HG02981 (cell line): ENCODE measurements around the gene CPTP.
"Not testable (repeated sequence)": the region's sequence is repeated elsewhere in the genome, so short reads cannot be mapped to it uniquely, and the experiment has no call there.

Experiments used
- ATAC-seq: cut with Tn5 transposase; IDR thresholded peaks from one replicate; pipeline ENCODE4 v1.9.1; 2021; ENCODE audit warnings: mild to moderate bottlenecking, moderate library complexity; ENCODE audit not compliant: unreplicated experiment

The CPTP gene

DNA sequence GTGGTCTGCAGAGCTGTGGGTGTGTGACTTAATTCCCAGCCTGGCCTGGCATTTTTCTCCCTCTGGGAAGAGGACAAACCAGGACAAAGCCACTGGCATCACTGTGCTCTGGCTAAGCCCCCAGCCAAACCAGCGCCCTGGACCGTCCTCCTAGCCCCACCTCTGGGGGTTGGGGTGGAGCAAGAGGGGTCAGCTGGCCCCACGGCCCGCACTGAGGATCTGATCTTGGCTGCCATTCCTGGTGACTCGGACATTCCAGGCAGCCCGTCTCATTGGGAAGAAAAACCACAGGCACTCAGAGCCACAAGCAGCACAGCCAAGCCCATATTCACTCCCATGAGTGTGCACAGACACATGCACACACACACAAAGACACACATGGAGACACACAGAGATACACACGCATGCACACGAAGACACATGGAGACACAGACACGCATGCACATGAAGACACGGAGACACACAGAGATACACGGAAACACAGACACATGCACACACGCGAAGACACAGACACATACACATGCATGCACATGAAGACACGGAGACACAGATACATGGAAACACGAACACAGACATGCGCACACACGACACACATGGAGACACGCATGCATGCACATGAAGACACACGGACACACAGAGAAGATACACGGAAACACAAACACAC, 36.0 kb downstream of the CPTP start:
- ATAC-seq: no peak

DNA sequence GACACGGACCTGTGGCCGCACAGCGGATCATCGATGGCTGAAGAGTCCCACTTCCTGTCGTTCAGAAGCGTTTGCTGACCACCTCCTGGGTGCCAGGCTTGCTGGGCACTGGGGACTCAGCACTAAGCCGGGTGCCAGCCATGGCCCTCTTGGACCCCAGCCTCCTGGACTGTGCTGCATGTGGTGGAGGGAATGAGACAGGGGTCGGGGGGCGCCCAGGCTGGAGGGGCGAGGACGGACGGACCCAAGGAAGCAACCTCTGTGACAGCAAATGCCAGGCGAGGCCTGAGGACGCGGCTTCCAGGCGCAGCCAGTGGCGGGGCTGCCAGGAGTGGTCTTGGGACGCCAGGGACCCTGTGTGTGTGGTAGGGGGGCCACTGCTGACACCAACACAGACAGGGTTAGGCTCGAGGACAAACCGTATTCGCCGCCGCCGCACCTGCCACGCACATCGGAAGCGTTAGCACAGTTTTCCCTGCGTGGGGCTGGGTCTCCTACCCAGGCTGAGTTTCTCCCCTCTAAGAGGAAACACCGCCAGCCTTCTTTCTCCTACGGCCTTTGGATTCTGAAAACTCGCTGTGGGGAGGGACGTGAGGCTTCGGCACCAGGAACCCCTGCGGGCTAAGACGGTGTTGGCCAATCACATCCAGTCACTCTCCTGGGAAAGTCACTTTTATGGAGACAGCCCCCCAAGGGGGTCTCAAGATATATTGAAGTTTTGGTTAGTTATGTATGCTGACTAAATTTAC, 36.8 kb downstream of the CPTP start:
- ATAC-seq: no peak

DNA sequence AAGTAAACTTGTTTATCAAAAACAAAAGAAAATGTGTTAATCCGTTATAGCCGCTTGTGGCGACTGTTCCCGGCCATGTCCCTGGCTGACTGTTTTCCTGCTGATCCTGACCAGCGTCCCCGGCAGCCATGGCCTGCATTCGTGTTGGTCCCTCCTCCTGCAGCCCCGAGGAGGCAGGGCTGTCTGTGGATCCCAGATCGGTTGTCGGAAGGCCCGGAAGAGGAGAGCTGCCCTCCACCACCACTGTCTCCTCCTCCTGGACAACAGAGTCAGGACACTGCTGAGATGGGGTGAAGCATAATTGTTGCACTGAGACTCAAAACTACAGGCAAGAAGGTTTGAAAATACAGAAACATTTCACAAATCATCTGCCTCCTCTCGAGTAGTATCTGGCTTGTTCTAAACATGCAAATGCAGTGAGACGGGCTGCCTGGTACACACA, 37.4 kb downstream of the CPTP start:
- ATAC-seq: no peak

DNA sequence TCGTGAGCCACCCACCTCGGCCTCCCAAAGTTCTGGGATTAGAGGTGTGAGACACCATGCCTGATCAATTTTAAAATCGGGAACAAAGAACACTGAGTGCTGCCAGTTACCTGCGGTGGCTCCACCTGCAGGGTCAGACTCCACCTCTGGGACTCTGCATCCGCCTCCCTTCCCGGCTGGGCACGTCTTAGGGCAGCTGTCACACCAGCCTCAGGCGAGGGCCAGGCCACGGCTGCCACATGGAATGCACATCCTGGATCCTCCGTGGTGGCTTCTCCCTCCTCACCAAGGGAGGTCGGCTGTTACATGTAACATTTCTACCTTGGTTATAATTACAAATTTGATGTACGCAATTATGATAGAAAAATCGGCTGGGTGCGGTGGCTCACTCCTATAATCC, 39.7 kb downstream of the CPTP start:
- ATAC-seq: no peak

DNA sequence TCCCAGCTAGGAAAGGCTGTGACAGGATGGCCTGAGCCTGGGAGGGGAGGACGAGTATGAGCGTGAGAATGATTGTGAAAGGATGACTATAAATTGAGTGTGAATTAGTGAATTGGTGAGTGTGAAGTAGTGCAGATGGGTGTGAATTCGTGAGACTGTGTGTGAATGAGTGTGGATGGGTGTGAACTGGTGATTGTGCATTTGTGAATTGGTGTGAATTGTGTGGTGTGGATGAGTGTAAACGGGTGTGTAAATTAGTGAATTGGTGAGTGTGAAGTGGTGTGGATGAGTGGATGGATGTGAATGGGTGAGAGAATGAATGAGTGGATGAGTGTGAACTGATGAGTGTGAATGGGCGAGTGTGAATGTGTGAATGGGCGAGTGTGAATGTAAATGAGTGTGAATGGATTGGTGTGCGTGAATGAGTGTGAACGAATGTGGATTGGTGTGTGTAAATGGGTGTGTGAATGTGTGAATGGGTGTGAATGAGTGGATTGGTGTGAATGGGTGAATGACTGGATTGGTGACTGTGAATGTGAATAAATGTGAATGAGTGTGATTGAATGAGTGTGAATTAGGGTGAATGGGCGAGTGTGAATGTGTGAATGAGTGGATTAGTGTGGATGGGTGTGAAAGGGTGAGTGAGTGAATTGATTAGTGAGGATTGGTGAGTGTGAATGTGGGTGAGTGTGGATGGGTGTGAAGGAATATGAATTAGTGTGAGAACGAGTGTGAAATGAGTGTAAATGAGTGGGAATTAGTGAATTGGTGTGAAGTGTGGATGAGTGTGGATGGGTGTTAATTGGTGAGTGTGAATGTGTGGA, 41.5 kb downstream of the CPTP start:
- no peak for ATAC-seq

DNA sequence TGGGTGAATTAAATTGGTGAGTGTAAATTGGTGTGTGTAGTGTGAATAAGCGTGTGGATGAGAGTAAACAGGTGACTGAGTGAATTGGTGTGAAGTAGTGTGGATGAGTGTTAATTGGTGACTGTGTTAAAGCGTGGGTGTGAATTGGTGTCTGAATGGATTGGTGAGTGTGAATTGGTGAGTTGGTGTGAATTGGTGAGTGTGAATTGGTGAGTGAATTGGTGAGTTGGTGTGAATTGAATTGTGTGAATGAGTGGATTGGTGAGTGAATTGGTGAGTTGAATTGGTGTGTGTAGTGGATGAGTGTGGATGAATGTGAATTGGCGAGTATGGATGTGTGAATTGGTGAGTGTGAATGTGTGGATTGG, 42.1 kb downstream of the CPTP start:
- no peak for ATAC-seq

DNA sequence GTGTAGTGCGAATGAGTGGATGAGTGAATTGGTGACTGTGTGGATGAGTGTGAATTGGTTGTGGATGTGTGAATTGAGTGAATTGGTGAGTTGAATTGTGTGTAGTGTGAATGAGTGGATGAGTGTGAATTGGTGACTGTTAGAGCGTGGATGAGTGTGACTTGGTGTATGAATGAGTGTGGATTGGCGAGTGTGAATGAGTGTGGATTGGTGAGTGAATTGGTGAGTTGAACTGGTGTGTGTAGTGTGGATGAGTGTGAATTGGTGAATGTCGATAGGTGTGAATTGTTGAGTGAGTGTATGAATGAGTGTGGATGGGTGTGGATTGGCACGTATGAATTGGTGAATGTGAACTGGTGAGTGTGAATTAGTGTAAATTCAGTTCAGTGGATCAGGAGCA, 42.7 kb downstream of the CPTP start:
- ATAC-seq: no peak

DNA sequence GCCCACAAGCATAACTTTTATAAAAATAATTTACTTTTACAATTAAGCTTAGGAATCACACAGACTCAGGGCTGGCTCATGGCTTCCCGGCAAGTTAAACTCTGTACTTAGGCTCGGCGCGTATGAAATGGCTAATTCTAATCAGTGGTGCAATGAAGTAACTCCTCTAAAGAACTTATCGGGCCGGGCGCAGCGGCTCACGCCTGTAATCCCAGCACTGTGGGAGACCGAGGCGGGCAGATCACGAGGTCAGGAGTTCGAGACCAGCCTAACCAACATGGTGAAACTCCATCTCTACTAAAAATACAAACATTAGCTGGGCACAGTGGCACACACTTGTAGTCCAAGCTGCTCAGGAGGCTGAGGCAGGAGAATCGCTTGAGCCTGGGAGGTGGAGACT, 45.5 kb downstream of the CPTP start:
- ATAC-seq: not testable (repeated sequence)

DNA sequence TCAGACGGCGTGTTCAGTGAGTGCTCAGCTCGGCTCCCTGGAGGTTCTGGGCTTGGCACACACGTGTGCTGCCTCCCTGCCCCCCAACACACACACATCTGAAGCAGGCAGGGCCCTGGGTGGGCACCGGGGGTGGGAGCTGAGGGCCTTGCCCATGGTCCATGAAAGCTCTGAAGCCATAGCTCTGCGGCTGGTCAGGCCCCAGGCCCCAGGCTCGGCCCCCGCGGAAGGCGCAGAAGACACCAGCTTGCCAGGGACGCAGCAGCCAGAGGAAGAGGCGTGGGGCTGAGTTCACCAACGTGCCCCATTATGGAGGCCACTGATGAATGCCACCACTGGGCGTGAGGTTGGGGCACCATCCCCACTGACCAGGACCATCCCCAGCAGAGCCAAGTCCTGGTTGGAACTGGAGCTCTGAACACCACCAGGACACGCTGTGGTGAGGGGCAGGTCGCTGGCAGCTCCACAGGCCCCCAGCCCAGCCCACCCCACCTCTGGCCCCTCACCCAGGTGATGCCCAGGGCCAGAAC, 46.2 kb downstream of the CPTP start:
- ATAC-seq: no peak

DNA sequence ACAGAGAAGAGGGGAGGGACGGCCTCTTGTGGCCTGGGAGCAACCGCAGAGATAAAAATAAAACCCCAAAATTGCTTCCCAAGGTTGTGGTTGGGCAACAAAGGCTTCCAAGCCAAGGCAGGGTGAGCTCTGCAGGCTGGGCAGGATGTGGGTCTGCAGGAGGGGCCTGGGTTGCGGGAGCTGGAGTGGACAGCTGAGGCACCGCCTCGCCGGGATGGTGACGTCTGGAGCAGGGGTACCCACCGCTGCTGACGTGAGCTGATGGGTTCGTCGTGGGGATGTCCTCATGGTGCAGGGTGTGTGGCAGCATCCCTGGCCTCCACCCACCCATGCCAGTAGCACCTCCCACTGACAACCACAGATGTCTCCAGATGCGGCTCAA, 46.8 kb downstream of the CPTP start:
- no peak for ATAC-seq

DNA sequence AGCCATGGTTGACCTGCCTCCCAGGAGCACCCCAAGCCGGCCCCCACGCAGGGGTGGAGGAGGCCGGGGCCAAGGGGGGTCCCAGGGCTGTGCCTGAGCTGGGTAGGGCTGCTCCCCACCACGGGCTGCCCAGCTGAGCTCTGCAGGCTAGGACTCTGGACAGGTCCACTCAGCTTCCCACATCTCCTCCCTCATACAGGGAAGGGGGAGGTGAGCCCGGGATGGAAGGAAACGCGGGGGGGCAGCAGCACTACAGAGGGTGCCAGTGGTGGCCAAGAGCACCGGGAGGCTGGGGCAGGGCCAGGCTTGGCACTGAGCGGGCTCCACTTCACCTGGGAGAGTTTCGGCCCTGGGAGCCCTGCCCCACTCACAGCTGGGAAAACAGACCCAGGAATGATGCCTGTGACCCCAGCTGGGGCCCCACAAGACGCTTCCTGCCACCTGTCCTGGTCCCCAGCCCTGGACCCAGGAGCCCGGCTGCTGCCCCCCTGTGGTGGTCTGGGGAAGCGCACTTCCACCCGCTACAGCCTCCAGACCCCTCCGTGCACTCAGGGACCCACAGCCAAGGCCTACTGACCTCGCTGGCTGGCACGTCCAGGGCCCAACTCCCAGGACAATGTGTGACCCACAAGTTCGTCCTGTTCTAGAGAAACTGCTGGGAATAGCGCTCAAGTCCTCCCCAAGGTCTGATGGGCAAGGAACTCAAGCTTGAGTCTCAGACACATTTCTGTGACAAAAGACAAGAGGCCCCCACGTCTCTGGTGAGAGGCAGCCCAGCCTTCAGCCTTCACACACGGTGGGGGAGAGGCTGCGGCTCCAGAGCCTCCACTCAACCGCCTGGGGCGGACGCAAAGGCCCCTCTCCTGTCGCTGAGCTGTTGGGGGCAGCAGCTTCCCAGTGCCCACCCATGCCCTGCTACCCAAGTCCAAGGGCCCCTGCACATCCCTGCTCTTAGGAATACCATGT, 47.4 kb downstream of the CPTP start:
- no peak for ATAC-seq

DNA sequence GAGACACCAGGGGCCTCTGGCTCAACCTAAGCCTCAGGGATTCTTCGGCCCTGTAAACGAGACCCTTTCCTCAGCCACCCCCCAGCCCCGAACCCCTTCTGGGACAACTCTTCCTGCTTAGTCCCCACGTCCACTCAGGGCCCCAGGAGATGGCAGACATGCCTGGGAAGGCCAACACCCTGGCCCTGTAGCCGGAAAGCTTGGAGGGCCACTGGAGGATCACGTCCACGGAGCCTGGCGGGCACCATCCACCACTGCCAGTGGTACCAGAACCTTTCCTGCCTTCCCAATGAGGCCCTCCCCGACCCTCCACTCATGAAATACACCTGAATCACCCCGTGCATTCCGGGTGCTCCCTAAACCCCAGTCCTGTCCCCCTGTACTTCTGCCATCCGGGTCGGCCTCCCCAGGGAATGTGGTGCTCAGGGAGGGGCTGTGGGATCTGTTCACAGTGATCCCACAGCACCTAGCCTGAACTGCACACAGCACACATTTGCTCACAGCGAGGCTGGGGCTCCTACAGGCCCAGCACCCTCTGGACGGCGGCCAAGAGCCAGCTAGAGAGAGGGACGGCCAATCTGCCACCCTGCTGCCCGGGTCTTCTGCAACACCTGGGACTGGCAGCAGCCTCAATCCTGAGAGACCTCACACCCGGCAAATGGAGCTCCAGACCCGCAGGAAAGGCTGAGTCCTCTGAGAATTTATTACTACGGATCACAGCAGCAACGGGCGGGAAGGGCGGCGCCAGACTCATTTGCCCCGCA, 48.6 kb downstream of the CPTP start:
- no peak for ATAC-seq

DNA sequence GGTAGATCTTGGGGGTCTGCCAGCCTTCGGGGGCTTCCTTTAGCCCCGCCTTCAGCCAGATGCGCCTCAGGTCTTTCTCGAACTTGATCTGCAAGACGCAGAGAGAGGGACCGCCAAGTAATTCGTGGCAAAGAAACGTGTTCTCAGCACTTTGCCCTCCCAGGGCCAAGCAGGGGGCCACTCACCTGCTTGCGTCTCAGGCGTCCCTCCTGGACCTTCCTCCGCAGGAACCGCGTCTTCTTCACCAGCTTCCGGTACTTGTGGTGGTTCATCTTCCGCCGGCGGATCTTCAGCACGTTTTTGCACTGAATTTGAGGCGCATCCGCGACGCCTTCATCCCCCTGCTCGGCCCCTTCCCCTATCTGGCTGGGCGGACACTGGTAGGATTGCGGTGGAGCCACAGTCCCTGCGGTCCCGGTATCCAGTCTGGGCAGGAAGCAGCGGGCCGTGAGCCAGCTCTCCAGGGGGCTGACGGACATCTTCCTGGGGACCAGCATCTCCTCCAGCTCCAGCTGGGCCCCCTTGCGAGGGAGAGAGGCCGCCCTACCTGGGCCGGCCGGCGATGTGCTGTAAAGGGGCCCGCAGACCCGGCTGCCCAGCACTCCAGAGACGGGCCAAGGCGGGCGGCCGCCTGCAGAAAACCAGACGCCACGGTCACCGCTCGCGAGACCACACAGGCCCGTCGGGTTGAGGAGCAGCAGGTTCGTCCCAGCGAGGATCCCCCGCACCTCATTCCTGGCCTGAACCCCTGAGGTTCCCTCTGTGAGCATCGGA, 49.4 kb downstream of the CPTP start:
- no peak for ATAC-seq

DNA sequence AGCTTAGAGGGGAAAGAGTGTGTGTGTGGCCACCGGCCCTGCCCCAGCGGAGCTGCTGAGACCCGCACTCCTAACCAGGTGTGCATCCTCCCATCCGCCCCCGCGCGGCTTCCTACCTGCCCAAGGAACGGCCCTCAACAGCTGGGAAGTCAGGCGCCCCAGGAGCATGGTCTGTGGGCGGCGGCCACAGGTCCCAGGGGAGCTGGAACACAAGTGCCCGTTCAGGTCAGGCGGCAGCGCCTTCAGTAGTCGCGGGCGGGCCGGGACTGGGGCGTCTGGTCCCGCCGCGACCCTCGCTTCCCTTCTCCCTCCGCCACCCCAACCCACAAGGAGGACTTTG, 50.0 kb downstream of the CPTP start:
- peak; percentile 4 for ATAC-seq

DNA sequence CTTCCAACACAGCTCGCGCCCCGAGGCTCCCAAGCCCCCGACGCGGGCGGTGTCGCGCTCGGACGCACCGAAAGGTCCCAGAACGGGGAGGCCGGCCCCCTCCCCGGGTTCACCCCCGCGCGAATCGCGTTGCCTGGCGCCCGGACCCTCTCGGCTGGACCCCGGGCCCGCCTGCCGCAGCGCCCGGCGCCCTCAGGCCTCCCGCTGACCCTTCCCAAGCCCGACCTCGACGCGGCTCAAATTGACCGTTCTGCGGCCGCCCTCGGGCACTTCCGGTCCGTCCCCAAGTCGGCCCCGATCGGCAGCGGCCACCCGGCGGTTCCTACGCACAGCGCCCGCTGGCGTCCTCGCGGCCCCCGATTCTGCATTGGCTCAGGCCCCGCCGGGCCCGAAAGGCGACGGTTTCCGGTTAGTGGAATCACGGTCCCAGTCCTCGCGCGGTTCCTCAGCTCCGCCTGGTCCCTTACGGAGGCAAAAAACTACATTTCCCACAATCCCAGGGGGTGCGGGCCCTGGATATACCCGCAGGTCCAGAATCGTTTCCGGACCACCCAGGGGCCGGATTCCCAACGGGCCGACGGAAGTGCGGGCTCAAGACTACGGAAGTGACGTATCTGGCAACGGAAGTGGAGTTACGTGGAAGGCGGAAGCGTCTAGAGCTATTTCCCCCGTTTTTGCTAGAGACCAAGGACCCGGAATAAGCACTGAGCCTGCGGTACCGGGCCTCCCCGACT, 50.5 kb downstream of the CPTP start, which contains the start of gene AURKAIP1:
AURKAIP1 (minus strand) TSS at position 279 of the 734 bp plus-strand sequence. CDS start 451 bp downstream, outside the sequence.
- peak; percentile 84 for ATAC-seq

DNA sequence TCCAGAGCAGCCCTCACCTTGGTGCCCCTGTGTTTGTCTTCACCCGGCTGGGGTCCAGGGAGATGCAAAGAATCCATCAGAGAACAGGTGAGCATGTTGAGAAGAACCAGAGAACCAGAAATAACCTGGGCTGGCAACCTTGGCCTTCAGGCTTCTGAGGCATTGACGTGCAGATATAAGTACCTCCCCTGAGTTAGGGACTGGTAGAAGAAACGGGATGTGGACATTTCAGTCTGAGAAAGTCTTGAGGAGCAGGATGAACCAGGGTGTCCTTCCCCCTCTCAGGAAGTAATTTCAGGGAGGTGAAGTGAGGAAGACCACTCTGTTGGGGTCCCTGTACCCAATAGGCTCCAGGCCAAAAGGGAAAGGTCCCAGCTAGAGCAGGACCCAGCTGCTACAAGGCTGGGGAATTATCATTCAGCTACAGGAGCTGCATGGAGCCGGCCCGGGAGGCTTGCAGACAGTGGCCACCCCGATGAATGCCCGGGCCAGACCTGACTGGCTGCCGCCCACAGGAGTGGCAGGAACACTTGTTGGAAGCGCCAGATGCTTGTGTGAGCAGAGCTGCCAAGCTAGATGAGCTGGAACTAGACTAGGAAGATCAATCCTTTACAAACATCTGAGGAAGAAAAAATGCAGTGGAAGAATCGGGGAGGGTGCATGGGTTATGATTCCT, 52.1 kb downstream of the CPTP start:
- ATAC-seq: no peak

DNA sequence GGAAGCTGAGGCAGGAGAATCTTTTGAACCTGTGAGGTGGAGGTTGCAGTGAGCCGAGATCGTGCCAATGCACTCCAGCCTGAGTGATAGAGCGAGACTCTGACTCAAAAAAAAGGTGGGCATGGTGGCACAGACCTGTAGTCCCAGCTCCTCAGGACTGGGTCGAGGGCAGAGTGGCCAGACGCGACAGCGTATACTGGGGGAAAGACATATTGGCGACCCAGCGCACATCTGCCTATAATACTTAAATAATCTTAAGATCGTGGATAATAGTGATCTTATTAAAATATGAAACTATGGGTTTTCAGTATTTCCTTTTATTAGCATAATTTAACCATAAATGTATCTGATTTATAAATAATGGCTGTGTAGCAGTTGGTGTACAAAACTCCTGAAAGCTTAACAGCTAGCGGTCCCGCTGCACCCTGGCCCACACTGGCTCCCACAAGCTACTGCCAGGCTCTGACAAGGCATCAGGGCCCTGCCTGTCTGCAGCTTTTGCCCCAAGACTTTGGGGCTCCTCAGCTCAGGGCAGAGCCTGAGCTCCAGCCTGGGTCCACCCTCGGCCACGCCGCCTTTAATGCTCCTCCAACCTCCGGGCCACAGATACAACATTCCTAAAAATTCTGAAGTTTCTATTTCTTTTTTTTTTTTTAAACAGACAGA, 53.1 kb downstream of the CPTP start:
- ATAC-seq: no peak
